Activated CD8-positive, alpha-beta memory T cell treated with anti-CD3 and anti-CD28 coated beads, Interleukin-2, amount 50 U/mL, for 24 hours (primary cell): ENCODE data around the gene SPOCK1.

Source experiments
- DNase-seq: peaks from one replicate; pipeline ENCODE4 v3.0.0-alpha.2; 2020; ENCODE audit errors: extremely low read depth

Gene SPOCK1

GRCh38 chr5:137294604-137295003, 204.5 kb downstream of the SPOCK1 start:
- DNase-seq = no peak

GRCh38 chr5:137292461-137293027, 206.6 kb downstream of the SPOCK1 start:
- DNase-seq = no peak

- no peak for DNase-seq
These were observed 207.7 kb downstream of the SPOCK1 start for GRCh38 chr5:137291436-137291835.

DNA sequence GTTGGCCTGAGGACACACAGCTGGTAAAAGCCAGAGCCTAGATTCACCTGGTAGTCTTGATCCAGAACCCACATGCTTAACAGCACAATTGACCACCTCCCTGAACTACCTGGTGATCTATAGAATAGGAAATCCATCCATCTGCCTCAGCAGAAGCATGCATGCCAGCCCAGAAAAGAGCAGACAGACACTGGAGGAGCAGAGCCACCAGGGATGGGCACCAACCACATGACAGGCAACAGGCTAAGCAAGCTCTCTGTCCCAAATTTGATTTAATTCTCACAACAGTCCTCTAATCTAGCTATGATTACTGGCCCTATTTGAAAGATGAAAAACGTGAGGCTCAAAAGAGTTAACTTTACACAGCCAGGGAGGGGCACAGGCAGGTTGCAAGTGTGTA, 208.1 kb downstream of the SPOCK1 start:
- DNase-seq = no peak

- DNase-seq = no peak
These were observed 208.8 kb downstream of the SPOCK1 start for GRCh38 chr5:137290373-137290772.

- DNase-seq = no peak
These were observed 209.3 kb downstream of the SPOCK1 start for GRCh38 chr5:137289856-137290255.

GRCh38 chr5:137287569-137287968, 211.6 kb downstream of the SPOCK1 start:
- DNase-seq = no peak

GRCh38 chr5:137286025-137286610, 213.0 kb downstream of the SPOCK1 start:
- no peak for DNase-seq

DNA sequence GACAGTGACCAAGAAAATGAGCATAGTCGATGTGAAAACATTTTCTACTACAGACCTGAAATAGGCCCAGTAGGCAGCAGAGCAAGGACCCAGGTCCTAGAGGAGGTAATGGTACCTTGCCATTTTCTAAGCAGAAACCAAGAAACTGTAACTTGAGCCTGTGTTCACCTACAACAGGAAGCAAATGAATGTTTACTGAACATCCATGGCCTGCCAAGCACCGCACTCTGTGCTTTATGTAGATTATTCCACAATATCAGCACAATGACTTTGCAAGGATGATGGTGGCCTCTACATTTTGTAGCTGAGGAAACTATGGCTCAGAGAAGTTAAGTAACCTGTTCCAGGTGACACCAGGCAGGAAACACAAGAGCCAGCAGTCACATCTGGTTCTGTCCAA, 215.3 kb downstream of the SPOCK1 start:
- DNase-seq = no peak

DNA sequence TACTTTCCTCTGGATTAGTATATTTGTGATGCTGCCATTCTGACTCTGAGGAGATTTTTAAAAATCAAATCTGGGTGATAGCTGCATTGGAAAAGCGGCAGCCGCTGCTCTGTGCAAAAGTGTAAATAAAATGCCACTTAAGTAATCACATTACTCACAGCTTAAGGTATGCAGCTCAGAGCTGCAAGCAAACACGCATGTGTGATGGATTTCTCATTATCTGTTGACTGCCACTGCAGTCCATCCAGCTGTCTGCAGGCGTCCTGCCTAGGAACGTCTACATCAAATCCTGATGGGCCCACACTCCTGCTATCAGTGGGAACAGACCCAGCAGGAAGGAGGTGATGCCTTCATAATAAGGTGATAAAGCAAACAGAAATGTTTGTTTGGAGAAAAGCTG, 216.9 kb downstream of the SPOCK1 start:
- no peak for DNase-seq

DNA sequence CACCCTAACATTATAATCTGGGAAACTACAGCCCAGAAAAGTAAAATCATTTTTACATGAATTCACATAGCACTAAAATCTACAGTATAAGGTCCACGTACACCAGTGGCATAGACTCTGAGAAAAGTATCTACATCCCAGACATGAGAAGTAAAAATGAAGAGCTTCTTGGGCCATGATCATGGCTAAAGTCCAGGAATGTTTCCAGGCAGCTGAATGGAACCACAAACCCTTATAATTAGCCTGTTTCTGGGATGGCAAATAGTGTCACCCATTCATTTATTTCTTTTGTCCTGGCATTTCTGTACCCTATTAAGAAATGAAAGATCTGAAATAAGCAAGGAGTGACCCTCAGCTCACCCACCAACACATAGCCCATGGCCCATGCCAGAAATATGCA, 217.9 kb downstream of the SPOCK1 start:
- DNase-seq = no peak

DNA sequence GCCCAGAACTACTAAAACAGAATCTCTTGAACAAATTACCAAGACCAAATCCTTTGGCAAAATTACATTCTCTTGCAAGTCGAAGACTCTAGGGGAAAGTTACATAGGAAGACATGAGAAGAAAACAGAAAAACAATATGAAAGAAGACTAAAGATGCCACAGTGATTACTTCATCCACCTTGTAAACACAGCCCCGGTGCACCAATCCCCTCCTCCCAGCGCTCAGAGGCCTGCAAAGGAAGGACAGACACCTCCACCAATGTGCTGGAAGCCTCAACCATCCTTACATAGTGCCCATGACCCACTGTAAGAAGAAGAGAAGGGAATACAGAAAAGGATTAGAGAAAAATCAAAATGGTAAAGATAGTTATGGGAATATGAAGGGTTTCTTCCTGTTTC, 218.5 kb downstream of the SPOCK1 start:
- no peak for DNase-seq

- DNase-seq = no peak
These were observed 219.4 kb downstream of the SPOCK1 start for GRCh38 chr5:137279521-137280231.

GRCh38 chr5:137278476-137278875, 220.7 kb downstream of the SPOCK1 start:
- no peak for DNase-seq

GRCh38 chr5:137275083-137275482, 224.0 kb downstream of the SPOCK1 start:
- no peak for DNase-seq

DNA sequence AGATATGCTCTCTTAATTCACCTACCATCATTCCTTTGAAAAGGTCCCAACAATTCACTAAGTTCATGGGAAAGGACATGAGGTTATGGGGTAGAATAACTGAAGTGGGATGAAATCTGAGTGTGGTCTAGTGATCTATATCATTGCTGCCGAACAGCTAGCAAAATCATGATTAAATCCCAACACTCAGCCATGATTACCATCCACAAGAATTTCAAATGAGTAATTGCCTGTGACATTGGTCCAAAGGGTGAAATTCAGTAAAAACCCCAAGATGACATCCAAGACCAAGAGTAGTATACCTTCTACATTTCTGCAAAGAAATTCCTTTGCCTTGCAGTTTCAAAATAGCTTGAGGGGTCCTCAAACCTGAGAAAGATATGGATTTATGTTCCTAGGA, 225.6 kb downstream of the SPOCK1 start:
- no peak for DNase-seq

GRCh38 chr5:137272831-137273230, 226.3 kb downstream of the SPOCK1 start:
- no peak for DNase-seq

GRCh38 chr5:137269946-137270345, 229.2 kb downstream of the SPOCK1 start:
- DNase-seq = no peak

DNA sequence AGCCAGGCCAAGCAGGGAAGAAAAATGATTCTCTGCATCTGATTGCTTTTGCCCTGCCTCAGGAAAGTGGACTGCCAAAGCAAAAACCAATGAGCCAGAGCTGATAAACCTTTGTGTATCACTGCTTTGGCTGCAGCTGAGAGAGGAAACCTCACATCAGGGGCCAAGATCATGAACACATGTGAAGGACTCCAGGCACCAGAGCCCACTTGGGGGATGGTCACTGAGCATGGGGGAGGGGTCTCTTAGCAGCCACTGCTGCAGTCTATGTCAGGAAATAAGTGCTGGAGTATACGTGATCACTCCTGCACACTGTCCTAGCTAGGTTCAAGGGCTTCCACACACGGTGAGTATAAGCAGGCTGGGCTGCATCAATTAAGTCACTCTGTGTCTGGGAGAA, 229.9 kb downstream of the SPOCK1 start:
- DNase-seq = no peak

DNA sequence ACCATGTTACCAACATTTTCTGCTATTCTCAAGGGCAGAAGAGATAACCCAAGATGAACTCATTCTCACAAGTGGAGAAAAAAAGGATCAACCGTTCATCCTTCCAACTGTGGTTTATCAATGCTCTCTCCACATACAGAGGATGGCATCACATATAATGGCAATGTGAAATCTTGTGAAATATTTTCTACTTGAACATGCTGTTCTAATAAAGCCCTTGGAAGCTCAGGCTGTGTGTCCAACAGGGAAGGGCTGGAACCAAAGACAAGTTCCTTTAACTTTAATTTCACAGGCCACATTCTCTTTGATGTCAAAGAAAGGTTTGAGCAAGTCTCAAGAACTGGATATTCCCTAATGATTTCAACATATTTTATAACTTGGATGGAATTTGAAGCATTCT, 230.5 kb downstream of the SPOCK1 start:
- DNase-seq = no peak

DNA sequence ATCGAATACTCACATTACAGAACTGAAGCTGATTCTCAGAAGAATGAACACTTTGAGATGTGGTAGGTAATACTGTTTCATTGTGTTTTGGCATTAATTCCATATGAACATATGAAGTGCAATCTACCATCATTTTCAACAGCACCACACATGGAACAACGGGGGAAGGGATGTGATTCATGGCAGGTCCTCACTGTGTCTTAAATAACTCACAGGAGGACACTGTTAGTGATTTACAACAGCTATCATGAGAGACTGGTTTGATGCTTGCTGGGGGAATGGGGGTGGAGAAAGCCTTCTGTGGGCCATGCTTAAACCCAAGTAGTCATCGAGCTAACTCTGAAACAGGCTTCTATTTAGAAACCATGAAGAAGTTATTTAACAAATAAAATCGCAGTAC, 232.9 kb downstream of the SPOCK1 start:
- no peak for DNase-seq

DNA sequence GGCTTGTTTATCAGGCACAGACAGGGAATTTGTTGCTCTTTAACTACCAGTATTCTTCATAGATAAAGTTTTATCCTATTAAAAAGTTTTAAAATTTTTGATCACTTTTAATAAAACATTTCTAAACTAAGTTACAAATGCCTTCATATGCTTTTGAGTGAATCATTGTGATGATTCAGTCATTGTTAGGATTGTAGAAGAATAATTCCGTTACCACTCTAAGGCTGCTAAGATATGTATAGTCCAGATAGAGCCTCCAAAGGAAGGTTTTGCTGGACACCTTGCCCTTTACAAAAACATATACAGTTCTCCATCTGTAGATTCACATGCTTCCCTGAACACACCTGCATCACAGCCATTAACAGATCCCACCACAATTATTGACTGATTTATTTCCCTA, 233.7 kb downstream of the SPOCK1 start:
- DNase-seq = no peak

DNA sequence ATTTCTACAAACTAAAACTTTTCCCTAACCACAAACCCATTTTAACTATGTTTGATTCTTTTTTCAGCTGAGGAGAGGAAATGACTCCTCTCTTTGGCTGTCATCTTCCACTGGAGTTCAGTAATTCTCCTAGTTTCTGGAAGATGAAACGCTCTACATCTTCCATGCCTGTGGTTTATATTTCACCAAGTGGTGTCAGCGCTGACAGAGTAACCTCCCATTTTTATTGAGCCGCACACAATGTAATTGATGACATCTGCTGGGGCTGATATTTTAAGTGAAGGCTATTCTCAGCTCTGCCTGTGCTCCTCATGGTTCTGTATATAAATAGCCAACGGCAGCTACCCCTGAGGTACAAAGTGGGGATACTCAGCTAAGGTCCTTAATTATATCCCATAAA, 234.6 kb downstream of the SPOCK1 start:
- no peak for DNase-seq

DNA sequence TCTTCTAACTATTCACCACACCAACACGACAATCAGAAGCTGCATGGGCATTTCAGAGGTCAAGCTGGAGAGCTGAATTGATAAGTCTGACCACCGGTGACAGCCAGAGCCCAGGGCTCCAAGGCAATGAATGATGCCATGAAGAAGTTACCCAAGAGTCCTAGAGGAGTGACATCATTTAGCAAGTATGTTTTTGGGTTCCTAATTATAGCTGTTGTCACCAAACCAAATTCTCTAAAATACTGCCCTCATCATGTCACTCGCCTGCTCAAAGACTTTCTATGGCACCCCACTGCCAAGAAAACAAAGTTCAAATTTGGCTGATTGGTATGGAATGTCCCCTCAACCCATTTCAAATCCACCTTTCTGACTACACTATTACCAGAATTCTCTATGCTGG, 235.1 kb downstream of the SPOCK1 start:
- DNase-seq = no peak
